ENCODE results near the gene AUTS2.

DNA sequence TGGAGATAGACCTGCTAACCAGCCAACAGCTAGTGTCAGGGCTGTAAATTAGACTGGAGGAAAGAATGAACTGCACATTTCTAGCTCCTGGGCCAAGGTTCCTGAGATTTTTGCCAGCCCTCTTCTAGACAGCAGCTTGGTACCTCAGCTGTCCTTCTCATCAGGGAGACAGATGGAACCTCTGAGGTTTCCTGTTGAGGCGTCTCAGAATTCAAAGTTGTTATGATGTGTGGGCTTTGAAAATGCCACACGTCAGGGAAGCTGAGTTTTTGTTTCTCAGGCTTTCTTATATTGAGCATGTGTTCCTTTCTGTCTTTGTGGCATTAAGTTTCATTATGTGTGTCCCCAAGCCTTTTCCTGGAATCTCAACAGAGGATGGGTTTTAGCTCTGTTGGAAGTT, 736.6 kb downstream of the AUTS2 start:
- TF ChIP-seq, protein P1, sequence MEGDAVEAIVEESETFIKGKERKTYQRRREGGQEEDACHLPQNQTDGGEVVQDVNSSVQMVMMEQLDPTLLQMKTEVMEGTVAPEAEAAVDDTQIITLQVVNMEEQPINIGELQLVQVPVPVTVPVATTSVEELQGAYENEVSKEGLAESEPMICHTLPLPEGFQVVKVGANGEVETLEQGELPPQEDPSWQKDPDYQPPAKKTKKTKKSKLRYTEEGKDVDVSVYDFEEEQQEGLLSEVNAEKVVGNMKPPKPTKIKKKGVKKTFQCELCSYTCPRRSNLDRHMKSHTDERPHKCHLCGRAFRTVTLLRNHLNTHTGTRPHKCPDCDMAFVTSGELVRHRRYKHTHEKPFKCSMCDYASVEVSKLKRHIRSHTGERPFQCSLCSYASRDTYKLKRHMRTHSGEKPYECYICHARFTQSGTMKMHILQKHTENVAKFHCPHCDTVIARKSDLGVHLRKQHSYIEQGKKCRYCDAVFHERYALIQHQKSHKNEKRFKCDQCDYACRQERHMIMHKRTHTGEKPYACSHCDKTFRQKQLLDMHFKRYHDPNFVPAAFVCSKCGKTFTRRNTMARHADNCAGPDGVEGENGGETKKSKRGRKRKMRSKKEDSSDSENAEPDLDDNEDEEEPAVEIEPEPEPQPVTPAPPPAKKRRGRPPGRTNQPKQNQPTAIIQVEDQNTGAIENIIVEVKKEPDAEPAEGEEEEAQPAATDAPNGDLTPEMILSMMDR (conservative IDR thresholded peaks at IDR 0.05; ENCODE audit: low read depth, low read length), result no peak
- no peak for TF ChIP-seq EZH2 (IDR thresholded peaks at IDR 0.05; ENCODE audit: borderline replicate concordance, low read depth, low read length, poor library complexity, severe bottlenecking)

All from A673 (cell line).